GM21786 (cell line): ENCODE results near the gene ZDHHC23.

Source experiments
- ATAC-seq: cut with Tn5 transposase; IDR thresholded peaks from one replicate; pipeline ENCODE4 v1.9.1; 2021; ENCODE audit not compliant: unreplicated experiment

ZDHHC23 gene

DNA sequence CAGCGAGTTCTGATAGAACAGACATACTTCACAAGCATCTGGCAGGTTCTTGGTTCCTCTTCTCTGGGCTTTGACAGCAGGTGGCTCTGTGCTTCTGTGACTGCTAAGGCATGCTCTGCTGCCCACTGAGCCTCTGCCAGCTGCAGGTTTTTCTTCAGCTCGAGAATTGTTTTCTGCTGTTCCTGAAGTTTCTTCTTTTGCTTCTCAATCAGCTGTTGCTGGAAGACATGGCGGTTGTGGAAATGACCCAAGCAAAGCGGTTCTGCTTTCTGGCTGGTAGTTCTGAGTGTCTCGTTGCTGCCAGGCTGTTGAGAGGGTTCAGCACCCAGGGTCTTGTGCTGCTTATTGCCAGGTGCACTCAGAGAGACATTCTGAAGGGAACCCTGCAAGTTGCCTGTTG is 57.7 kb downstream of the ZDHHC23 start:
- ATAC-seq, result peak; percentile 96

DNA sequence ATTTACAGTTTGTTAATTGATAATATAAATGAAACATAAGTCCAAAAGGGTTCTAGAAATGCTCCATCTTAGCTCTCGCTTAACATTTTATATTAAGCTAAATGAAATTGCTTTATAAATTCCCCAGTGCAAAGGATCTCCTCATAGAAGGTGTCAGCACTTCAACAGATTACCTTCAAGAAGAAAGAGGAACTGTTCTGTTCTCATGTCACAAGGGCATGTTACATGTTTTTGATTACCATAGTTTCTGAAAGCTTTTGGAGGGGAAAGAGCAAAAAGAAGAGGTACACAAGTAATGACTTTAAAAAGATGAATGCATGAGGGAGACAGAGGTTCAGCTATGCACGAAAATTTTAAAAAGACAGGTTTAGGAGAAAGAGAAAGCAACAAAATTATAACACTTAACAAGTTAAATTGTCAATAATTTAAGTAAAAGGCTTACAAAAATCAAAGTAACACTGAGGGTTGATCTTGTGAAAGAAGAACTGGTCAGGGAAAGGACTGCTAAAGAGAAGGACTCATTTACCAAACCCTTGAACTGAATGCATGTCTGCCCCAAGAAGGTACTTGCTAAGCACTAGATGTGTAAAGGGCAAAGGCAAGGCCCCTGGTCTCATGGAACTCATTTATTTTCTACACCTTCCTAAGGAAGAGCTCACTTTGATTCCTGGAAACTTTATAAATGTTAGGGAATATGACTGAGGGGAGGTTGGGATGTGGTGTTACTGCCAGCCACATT is 63.4 kb downstream of the ZDHHC23 start:
- ATAC-seq, result peak; percentile 84
